Measurements from ENCODE around the gene POU3F2. TPM values are rescaled to one million over a fixed set of nuclear protein-coding genes. Genes with fewer than 3 reads are reported as not detected.
A peak's percentile ranks its signal among the peaks of the same experiment; 100 is the strongest.

Gene POU3F2
- total and polyA plus RNA-seq, 11 donors: 0.01 TPM; not detected in 10

GRCh38 chr6:98846021-98846380 is 11.6 kb downstream of the POU3F2 start:
- intact Hi-C loops (cut with DNase I): loop anchor here in 6 of 10 donors (5.0 to 10.0 kb wide), 4 partner anchors 269 to 1351 kb away; no protein-coding TSS in a partner anchor
- H3K4me3 ChIP-seq: peak overlapping the region in 1 of 12 donors; percentile 40
- 71 to 82% (median 74%) methylated on average over 3 of the region's 3 CpGs for WGBS, 4 donors

GRCh38 chr6:98847416-98847778 is 13.0 kb downstream of the POU3F2 start:
- TF ChIP-seq CTCF (IDR thresholded peaks at IDR 0.05) (no peak), POLR2A (IDR thresholded peaks at IDR 0.05) (no peak)
- intact Hi-C loops (cut with DNase I): loop anchor here in 6 of 10 donors (5.0 to 10.0 kb wide), 4 partner anchors 267 to 1353 kb away; no protein-coding TSS in a partner anchor
- WGBS, 4 donors: 32 to 61% (median 46%) methylated on average over 8 to 11 of the region's 11 CpGs
- Histone ChIP-seq H3K9me3 (no peaks in the 10 kb centered on the region), H3K27ac (no peak overlapping the region), H3K27me3 (peaks cover 26 to 79% (median 61%) of the 10 kb centered on the region in 9 donors), H3K4me3 (peak overlapping the region in 3 of 12 donors; percentile 21 to 34 (median 32)), H3K4me1 (peaks cover 0 to 41% (median 22%) of the 10 kb centered on the region in 12 donors), H3K36me3 (no peaks in the 10 kb centered on the region)
- DNase-seq: no peak
- no peak for ATAC-seq

More at GRCh38 chr6:98846021-98846380, 11.6 kb downstream of the POU3F2 start:
- ATAC-seq (no peak), DNase-seq (no peak)
- Histone ChIP-seq H3K9me3 (no peaks in the 10 kb centered on the region), H3K27me3 (peaks cover 32 to 93% (median 75%) of the 10 kb centered on the region in 9 donors), H3K27ac (no peak overlapping the region), H3K36me3 (no peaks in the 10 kb centered on the region), H3K4me1 (peaks cover 0 to 43% (median 22%) of the 10 kb centered on the region in 12 donors)
- TF ChIP-seq CTCF (IDR thresholded peaks at IDR 0.05): peak in 1 of 12 donors; percentile 3
- no peak for TF ChIP-seq POLR2A (IDR thresholded peaks at IDR 0.05)

GRCh38 chr6:98847779-98848538 is 13.6 kb downstream of the POU3F2 start:
- Histone ChIP-seq H3K4me1 (peaks cover 0 to 39% (median 22%) of the 10 kb centered on the region in 12 donors), H3K27me3 (peaks cover 22 to 74% (median 55%) of the 10 kb centered on the region in 9 donors), H3K9me3 (no peaks in the 10 kb centered on the region), H3K36me3 (no peaks in the 10 kb centered on the region), H3K27ac (no peak overlapping the region), H3K4me3 (peak overlapping the region in 9 of 12 donors; percentile 10 to 34 (median 22))
- TF ChIP-seq POLR2A (IDR thresholded peaks at IDR 0.05) (no peak), CTCF (IDR thresholded peaks at IDR 0.05) (peak in 1 of 12 donors; percentile 15)
- intact Hi-C loops (cut with DNase I): loop anchor here in 6 of 10 donors (5.0 to 10.0 kb wide), 4 partner anchors 267 to 1353 kb away; no protein-coding TSS in a partner anchor
- no peak for DNase-seq
- ATAC-seq: peak; percentile 24 to 68 (median 48)
- WGBS, 4 donors: 8 to 13% (median 11%) methylated on average over 23 to 51 of the region's 51 CpGs

GRCh38 chr6:98848539-98849242 is 14.3 kb downstream of the POU3F2 start:
- Histone ChIP-seq H3K4me1 (peaks cover 0 to 34% (median 22%) of the 10 kb centered on the region in 12 donors), H3K36me3 (no peaks in the 10 kb centered on the region), H3K4me3 (peak overlapping the region in 1 of 12 donors; percentile 32), H3K27me3 (peaks cover 16 to 66% (median 48%) of the 10 kb centered on the region in 9 donors), H3K27ac (no peak overlapping the region), H3K9me3 (no peaks in the 10 kb centered on the region)
- no peak for ATAC-seq
- intact Hi-C loops (cut with DNase I): loop anchor here in 6 of 10 donors (5.0 to 10.0 kb wide), 4 partner anchors 266 to 1354 kb away; no protein-coding TSS in a partner anchor
- no peak for TF ChIP-seq POLR2A (IDR thresholded peaks at IDR 0.05)
- TF ChIP-seq CTCF (IDR thresholded peaks at IDR 0.05): no peak
- DNase-seq: no peak
- 53 to 72% (median 62%) methylated on average over 17 to 18 of the region's 18 CpGs for WGBS, 4 donors
